GM15510 (cell line): Measurements from ENCODE around the gene KLK5.

Source experiments
- POLR2A ChIP-seq: IDR thresholded peaks from 3 replicates; pipeline ENCODE4 v1.6.1; 2011; ENCODE audit warnings: borderline replicate concordance; ENCODE audit not compliant: insufficient read length; ENCODE audit errors: extremely low read depth

Gene KLK5

DNA sequence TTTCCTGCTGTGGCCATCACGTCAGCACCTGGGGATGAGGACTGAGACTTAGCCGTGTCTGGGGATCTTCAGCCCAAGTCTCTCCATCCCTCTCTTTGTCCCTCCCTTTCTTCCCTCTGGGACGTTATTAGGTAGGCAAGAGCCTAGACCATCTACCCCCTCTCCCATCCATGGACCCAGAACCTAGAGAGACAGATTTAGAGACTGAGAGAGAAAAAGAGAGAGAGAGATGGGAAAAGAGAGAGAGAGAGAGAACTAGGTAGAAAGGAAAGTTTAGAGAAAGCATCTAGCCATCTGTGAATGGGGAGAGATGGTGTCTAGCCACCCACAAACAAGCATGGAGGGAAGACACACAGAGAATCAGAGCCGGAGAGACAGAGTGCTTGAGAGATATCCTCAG lies 42.1 kb downstream of the KLK5 start:
- TF ChIP-seq POLR2A: no peak

DNA sequence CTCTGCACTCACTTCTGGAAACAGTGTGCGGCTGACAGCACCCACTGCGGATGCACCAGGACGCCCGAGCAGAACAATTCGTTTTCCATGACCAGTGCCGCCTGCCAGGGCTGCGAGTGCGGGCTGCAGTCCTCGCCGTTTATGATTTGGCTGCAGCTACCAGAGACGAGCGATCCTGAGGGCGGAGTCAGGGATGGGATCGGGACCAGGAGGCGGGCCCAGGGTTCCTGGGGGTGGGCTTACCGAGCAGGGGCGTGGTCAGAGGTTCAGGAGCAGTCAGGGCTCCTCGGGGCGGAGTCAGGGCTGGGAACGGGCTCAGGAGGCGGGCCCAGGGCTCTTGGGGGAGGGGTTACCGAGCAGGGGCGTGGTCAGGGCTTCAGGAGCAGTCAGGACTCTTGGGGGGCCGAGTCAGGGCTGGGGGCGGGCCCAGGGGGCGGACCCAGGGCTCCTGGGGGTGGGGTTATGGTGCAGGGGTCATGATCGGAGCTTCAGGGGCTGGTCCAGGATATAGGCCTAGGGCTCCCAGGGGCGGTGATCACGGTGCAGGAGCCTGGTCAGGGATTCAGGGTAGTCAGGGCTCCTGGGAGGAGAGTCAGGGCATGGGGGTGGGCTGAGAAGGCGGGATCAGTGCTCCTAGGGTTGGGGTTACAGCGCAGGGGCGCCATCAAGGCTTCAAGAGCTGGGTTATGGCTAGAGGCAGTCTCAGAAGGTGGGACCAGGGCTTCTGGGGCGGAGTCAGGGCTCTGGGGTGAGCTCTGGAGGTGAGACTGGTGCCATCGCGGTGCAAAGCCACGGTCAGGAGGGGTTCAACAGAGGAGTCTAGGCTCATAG lies 43.4 kb downstream of the KLK5 start:
- TF ChIP-seq POLR2A: no peak

DNA sequence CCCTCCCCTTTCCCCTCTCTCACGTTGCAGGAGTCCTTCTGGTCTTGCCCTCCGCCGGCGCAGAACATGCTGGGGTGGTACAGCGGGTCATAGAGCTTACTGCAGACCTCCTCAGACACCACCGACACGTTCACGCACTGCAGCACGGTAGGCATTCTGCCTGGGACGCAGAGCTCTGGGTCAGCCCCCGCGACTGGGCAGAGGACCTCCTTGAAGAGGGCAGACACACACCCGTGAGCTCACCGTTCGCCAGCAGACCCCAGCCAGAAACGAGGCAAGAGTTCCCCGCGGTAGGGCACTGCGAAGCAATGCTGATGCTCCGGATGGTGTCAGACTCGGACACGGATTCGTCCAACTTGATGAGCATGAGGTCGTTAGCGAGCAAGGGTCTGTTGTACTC lies 44.5 kb downstream of the KLK5 start:
- no peak for TF ChIP-seq POLR2A

DNA sequence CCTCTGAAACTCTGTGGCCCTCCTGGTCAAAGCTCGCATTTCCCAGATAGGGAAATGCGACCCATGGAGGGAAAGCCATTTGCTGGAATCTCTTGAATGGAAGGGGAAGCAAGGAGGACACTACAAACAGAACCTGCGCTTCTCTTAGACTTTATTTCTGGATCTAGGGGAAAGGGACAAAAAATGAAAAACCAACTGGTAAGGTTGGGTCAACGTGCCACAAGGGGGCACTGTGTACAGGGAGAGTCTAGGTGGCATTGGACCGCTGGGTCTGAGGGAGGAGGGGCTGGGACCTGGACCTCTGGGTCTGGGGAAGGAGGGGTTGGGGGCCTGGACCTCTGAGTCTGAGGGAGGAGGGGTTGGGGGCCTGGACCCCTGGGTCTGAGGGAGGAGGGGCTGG lies 46.6 kb downstream of the KLK5 start:
- TF ChIP-seq POLR2A: no peak

DNA sequence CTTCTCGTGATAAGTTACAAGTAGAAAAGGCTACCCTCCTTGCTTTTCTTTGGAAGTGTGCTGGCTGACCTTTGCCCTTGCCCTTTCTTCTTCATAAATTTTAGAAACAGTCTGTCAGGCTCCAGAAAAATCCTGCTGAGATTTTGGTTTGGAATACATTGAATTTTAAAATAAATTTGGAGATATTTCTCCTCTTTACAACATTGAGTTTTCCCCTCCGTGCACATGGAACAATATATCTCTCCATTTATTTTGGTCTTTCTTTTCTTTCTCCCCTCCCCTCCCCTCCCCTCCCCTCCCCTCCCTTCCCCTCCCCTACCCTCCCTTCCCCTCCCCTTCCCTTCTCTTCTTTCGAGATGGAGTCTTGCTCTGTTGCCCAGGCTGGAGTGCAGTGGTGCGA lies 50.2 kb downstream of the KLK5 start:
- TF ChIP-seq POLR2A: no peak

DNA sequence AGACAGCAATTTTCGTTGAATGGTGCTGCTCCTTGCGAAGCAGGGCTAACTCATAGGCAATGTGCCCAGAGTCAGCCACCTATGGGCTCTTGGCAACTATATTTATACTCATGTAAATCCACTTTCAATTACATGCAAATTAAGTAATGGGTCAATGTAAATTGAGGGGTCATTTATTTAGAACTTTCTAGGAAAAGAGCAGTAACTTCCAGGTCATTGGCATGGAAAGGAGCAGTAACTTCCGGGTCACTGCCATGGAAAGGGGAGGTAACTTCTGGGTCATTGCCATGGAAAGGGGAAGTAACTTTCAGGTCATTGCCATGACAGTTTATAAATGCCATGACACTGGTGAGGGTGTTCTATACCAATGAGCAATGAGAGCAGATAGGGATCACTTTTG lies 53.3 kb downstream of the KLK5 start:
- no peak for TF ChIP-seq POLR2A

DNA sequence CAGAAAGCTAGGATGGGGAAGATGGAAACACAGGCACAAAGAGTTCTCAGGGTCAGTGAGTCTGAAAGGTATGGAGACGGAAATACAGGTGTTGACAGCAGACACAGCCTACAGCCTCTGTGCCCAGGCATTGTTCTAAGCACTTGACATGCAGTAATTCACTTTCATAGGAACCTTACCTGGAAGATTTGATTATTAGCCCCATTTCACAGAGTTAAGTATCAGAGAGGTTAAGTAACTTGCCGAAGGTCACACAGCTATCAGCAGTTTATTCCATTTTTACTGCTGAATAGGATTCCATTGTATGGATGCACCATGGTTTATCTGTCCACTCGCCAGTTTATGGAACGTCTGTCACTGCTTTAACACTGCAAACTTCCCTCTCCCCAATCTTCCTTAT lies 54.8 kb downstream of the KLK5 start:
- no peak for TF ChIP-seq POLR2A

DNA sequence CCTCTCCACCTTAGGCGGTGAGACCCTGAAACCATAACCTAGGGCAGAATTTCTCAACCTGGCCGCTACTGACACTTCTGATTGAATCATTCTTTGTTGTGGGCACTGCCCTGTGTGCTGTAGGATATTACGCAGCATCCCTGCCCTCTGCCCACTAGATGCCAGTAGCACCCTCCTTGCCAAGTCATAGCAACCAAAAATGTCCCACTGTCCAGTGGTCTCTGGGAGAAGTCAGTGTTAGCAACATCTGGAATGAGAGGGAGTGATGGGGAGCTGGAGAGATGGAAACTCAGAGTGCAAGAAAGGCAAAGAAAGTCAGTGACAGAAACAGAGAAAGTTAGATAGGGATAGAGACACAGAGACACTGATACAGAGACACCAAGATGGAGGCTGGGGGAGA lies 55.2 kb downstream of the KLK5 start:
- TF ChIP-seq POLR2A: no peak

DNA sequence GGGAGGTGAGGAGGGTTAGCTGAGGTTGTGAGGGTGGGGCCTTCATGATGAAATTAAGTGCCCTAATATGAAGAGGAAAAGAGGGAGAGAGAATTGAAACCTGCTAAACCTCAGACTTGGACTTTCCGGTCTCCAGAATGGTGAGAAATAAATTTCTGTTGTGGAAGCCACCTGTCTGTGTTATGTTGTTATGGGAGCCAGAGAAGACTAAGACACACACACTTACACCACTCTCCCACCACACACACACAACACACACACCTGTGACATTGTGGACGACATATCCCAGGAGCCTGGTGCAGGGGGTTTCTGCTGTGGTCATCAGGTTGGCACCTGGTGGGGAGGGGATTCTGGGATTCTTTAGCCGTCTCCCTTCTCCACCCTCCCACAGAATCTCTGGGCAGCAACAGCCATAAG lies 55.6 kb downstream of the KLK5 start:
- TF ChIP-seq POLR2A: no peak

DNA sequence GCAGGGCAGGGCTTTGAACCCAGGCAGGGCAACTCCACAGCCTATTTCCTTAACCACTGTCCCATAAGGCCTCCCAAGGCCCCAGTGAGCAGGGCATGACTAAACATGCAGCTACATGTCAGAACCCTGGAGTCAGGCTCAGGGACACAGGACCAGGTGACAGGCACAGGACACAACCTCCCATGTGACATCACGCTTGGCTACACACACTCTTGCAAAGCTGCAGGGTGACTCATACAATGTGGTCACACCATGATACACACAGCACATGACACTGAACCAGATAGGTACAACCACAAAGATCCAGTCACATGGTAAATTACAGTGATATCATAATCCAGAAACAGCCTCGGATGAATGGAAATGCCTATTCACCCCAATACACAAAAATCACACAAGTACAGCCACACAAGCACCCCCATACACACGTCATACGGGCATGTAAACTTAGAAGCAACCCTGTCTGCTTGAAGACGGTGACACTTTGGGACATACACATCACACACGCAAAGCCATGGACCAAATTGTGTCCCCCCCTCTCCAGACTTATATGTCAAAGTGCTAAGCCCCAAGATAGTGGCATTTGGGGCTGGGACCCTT lies 56.1 kb downstream of the KLK5 start:
- TF ChIP-seq POLR2A: peak; percentile 25

DNA sequence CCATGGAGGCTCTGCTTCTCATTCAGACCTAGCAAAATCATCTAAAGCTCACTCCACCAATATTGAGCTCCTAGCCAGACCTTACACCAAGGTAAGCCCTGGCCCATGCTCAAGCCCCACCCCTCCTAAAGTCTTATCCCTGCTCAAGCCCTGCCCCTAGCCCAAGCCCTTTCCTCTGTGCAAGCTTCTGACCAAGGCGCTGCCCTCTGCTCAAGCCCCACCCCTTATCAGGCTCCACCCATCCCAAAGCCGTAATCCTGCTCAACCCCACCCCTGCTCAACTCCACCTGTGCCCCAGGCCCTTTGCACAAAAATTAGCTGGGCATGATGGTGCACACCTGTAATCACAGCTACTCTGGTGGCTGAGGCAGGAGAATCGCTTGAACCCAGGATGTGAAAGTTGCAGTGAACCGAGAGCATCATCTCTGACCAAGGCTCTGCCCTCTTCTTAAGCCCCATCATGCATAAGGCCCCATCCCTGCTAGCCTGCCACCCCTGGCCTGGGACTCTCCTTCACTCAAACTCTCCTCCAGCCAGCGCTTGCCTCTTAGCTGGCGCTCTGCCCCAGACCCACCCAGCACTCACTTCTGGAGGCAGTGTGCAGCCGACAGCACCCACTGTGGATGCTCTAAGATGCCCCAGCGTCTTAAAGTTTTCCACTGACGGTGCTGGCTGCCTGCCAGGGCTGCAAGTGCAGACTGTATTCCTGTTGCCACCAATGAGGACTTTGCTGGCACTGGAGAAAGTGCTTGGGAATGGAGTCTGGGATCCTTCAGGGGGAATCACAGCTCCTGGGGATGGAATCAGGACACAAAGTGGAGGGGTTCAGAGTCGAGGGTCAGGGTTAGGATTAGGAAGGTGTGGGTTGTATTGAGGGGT lies 58.1 kb downstream of the KLK5 start:
- no peak for TF ChIP-seq POLR2A
